ENCODE results near the gene GGCT.
"Not testable (repeated sequence)": the region's sequence is repeated elsewhere in the genome, so short reads cannot be mapped to it uniquely, and the experiment has no call there.

The GGCT gene

DNA sequence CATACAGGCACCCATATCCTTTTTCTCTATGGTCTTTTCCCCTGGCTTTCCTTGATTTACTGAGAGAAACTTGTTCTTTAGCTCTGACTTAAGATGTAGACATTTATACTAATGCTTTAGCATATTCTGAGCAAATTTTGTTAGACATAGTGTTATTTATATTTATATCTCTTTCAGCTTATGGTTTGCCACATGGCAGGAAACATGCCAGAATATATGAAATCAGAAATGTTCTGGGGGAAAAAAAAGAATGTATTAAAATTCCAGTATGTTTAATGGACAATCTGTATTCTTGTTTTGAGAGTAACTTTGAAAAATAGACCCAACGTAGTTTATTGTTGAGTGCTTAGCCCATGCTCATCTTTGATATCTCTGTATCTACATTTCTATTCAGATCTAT is 10.1 kb upstream of the GGCT start:
- DNase-seq: no peak

DNA sequence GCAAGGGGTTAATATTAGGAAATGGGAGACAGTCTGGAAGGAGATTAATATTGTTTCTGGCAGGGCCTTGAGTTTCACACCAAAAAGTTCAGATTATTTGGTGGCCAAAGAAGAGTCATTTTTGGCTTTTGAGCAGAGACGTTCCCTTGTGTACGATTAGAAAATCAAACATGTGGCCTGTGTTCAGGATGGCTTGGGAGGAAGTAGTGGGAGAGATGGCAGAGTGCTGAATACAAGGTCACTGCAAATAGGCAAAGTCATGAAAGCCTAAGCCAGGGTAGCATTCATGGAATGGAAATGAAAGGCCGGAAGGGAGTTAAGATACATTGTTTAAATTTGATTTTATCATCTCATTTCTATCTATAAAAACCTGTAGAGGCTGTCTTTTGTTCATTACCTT is 9.5 kb upstream of the GGCT start:
- DNase-seq: no peak

DNA sequence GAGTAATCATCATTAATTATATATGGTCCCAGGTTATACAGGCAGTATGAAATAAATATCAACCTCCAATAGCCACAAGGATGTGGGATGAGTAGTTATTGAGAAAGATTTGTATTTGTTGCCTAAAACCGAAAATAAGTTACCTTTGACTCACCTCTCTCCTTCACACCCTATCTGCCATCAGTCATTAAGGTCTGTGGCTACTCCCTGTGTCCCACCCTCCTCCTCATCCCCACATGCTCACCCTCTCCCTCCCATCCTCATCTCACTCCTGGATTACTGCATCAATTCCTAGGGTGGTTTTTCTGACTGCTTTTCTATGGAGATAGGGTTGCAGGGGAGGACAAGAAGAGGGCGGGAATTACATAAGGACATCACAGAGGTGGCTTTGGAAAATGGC is 9.1 kb upstream of the GGCT start:
- no peak for DNase-seq

DNA sequence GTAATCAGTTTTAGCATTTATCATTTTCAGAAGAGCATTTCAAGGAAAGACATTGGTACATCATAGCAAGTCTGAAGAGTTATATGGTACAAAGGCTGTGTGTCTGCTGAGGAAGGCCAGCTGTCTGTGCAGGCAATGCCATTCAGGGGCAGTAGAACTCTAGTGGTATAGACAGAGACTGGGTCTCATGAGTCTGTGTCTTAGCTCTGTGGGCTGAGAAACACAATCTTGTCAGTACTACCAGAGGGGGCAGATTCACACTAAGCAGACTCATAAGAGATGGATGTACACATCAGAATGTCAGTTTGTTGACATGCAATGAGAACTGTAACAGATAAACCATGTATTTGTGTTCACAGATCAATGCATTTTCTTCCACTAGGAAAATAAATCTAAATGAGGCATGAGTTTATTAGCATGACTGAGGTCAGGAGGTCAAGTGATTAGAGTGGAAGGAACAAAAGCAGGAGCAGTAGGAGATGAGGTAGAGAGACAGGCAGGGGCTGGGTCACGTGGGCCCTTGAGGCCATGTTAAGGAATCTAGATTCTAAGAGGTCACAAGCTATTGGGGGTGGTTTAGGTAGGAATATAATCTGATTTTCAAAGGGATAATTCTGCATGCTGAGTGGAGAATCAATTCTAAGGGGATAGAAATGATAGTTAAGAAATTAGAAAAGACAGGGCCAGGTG is 7.5 kb upstream of the GGCT start:
- DNase-seq: no peak

DNA sequence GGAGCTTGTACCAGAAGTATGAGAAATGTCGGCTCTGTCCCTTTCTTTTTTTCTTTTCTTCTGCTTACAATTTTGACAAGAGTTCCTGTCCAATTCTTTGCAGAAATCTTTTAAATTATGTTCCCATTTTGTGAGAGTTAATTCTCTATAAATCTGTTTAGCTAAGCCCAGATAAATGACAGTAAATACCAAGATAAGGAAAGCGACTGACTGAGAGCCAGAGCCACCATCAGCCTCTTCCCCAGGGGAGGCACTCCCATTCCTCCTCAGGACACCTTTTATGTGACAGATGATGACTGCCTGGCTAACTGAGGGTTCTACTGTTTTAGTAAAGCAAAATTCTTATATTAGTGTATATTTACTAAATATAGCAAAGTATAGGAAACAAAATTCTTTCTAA is 6.9 kb upstream of the GGCT start:
- no peak for DNase-seq

DNA sequence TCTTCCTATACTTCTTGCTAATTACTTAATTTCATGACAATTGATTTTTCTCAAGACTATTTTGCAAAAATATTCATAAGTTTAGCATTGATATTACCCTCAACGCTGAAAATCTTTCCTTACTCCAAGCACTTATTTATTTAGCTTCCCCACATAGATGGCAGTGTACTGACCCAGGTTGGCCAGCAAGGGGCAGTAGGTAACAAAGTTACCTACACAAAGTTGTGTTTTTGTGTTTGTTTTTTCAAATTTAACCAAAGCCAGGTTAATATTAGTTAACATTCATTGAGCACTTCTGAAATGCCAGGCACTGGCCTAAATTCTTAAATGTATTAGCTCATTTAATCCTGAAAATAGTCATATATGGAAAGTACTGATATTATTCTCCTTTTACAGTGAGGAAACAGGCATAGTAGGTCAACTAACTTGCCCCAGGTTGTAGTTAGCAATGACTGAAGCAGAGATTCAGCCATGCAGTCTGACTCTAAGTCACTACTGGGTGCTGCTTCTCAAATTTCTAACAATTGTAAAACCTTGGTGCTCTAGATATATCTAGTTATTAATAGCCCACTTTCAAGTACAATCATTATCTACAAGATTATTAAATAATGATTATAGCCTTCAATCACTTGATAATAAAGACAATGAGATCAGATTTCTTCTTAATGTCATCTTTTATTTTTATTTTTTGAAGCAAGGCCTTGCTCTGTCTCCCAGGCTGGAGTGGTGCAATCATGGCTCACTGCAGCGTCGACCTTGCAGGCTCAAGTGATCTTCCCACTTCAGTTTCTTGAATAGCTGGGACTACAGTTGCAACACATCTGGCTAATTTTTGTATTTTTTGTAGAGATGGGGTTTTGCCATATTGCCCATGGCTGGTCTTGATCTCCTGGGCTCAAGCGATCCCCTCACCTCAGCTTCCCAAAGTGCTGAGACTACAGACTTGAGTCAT is 5.8 kb upstream of the GGCT start:
- no peak for DNase-seq

DNA sequence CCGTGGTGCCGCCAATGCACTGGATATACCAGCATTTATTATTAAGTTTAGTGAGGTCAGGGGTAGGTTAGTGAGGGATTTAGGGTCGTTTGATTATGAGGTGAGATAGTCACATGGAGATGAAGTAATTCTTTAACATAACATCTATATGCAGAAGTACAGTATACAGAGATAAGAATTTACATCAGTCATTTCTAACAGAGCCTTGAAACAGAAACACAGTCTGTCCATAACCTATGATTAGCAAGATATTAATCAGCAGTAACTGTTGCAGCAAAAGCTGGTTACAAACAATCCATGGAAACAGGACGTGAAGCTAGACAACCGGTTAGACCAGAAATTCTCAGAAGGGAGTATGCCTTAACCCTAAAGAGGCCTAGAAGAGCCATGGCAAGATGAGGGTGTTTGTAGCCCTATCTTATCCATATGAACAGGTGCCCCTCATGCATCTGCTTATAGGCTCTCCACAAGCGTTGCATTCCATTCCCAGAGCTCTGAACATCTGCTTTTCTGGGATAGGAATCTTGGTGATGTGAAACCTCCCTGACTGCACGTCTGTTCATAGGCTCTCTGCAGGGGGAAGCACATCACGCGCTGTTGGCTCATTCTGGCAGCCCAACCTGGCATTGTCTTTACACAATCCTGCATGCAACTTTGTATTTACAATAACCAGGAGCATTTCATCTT is 4.7 kb upstream of the GGCT start:
- DNase-seq: not testable (repeated sequence)

DNA sequence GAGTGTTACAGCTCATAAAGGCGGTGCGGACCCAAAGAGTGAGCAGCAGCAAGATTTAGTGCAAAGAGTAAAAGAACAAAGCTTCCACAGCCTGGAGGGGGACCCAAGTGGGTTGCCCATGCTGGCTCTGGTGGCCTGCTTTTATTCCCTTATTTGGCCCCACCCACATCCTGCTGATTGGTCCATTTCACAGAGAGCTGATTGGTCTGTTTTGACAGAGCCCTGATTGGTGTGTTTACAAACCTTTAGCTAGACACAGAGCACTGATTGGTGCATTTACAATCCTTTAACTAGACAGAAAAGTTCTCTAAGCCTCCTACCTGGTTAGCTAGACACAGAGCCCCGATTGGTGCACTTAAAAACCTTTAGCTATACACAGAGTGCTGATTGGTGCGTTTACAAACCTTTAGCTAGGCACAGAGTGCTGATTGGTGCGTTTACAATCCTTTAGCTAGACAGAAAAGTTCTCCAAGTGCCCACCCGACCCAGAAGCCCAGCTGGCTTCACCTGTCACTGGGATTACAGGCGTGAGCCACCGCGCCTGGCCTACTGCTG is 2.8 kb upstream of the GGCT start:
- DNase-seq: not testable (repeated sequence)

DNA sequence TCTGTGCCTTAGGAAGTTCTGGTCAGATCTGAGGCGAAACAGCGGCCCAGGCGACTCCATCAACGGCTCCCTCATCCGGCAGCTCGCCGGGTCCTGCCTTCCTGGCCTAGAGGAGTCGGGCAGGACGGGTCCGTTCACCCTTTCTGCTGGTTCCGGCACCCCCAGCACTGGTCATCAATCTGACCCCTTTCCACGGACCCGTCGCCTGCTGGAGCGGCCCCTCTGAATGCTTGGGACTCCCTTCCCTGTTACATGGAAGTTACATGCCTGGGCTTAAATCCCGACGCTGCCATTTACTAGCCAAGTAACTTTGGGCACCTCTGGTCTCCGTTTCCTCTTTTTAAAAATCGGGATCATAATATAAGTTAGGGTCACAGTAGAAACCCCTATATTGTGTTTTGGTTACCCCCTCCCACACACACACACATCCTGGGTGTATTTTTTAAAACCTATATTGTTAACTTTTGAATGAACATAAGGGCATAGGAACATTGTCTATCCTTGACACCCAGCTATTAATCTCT is 607 bp upstream of the GGCT start:
- no peak for DNase-seq

DNA sequence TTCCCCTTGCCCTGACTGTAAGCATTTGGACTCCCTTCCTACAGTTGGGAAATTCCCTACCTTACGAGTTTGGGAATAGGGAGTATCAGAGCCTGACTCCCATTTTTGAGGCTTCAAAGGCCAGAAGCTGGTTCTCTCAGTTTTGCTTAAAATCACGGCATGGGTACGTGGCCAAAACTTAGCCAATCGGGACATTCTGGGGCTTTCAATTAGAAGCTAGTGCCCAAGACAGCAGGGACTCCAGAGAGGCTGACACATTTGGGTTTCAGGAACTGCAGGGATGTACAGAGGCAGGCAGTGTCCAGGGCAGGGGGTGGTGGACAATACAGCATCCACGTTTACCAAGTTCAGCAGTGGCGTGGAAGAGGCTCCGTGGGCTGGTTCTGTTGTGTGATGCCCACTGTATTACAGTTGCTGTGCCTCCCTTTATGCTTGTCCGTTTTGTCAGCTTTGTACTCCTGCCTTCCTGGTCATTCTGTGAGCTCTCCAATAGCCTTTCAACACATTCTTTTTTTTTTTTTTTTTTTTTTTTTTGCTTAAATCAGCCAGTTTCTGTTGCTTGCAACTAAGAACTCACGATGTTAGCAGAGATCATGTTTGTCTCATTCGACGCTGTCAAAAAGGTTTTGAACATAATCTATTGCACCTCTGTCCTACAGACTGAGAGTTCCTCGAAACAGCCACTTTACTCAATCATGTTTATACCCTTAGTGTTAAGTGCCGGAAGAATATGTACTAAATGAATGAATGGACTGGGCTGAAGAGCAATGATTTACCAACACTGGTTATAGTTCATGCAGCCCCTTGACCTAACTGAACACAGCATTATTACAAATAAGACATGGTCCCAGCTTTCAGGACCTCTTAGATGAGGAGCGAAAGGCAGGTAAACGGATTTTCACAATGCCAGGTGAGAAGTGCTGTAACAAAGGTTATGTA is 1.1 kb downstream of the GGCT start:
- no peak for DNase-seq

DNA sequence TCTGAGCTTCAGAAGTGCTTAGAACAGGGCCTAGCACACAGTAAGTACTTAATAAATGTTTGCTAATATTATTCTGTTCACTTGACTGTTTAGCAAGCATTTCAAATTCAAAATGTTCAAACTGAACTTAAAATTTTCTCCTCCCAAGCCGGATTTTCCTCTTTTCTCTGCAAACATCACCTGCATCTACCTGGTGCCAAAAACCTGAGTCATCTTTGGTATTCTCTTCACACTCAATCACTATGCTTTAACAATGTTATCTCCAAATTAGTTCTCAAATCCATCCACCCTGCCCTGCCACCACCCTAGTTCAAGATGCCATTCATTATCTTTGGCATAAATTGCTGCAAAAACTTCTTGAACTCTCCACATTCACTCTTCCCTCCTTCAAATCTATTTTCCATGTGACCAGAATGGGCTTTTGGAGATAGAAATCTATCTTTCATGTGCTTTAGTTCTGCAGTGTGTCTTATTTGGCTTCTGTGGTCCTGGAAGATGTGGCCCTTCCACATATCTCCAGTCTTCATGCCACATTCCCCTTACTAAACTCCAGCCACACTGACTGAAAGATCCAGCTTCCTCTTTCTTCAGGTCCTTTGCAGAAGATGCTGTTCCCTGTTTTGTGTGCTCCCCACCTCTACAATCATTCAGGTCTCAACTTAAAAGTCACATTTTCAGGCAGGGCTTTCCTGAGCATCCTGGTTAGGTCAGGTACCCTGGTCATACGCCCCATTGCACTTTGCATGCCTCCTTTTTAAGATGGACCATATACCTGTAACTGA is 2.0 kb downstream of the GGCT start:
- no peak for DNase-seq

DNA sequence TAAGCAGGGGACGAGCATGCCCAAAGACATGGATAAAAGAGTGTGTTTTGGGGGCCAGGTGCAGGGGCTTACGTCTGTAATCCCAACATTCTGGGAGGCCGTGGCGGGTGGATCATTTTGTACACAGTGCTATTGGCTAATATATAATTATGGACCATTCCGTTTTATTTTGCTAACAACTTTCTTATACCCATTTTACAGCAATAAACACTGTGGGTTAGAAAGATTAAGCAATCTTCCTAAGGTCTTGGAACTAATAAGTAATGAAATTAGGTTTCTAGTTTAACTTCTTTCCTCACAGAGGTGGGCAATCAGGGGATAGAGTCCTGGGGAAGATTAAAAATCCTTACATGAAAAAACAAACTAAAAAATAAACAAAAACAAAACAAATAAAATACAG is 3.4 kb downstream of the GGCT start:
- DNase-seq: no peak

DNA sequence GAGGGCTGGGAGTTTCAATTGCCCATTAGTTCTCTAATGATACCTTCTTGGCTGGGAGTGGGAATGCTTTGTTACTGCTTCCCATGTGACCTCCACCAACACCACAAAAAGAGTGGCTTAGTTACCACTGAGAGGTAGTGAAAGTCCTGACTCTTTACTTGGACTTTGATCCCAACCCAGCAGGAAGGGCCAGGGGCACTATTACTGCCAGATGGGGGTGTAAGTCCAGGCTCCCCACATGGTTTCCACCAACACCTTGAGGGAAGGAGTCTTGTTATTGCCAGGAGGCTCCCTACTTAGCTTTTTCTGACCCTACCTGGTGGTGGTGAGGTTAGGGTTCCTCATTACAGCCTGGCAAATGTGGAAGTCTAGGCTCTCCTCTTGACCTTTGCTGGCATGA is 11.4 kb downstream of the GGCT start:
- DNase-seq: no peak

DNA sequence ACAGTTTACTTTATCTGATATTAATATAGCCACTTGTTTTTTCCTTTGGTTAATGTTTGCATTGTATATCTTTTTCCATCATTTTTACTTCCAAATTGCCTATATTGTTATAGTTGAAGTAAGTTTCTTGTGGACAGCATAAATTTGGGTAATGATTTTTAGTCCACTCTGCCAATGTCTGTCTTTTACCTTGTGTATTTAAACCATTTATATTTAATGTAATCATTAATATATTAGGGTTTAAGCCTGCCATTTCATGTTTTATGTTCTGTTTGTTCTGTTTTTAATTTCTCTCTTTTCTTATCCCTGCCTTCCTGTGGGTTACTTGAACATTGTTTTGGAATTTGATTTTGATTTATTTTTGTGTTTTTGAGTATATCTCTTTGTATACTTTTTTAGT is 13.2 kb downstream of the GGCT start:
- no peak for DNase-seq

DNA sequence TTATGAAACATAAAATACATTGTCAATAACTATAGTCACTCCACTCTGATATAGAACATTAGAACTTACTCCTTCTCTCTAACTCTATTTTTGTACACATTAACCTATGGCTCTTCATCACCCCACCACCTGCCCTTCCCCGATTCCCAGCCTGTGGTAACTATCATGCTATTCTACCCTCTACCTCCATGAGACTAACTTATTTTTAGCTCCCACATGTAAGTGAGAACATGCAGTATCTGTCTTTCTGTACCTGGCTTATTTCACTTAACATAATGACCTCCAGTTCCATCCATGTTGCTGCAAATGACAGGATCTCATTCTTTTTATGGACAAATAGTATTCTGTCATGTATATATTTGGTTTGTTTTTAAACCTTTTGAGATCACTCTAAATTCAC is 17.3 kb downstream of the GGCT start:
- DNase-seq: no peak

DNA sequence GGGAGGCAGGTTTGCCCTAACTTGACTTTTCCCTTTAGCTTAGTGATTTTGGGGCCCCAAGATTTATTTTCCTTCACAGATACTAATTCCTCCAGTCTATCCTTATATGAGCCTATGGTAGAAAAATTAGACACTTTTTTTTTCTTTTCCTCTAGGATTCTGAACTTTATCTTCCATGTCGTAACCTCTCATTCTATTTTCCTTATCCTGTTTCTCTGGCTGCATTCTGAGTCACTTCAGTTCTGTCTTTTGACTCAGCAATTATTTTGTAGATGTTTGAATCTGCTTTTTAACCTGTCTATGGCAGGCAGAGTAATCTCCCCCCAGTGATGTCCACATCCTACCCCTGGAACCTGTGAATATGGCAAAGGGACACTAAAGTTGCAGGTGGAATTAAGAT is 19.0 kb downstream of the GGCT start:
- no peak for DNase-seq

DNA sequence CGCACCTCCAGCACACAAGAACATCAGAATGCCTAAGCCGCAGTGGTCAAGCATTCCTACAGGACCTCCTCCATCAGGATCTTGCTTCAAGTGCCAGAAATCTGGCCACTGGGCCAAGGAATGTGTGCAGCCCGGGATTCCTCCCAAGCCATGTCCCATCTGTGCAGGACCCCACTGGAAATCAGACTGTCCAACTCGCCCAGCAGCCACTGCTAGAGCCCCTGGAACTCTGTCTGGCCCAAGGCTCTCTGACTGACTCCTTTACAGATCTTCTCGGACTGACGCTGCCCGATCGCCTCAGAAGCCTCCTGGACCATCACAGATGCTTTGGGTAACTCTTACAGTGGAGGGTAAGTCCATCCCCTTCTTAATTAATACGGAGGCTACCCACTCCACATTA is 23.2 kb downstream of the GGCT start:
- not testable (repeated sequence) for DNase-seq

DNA sequence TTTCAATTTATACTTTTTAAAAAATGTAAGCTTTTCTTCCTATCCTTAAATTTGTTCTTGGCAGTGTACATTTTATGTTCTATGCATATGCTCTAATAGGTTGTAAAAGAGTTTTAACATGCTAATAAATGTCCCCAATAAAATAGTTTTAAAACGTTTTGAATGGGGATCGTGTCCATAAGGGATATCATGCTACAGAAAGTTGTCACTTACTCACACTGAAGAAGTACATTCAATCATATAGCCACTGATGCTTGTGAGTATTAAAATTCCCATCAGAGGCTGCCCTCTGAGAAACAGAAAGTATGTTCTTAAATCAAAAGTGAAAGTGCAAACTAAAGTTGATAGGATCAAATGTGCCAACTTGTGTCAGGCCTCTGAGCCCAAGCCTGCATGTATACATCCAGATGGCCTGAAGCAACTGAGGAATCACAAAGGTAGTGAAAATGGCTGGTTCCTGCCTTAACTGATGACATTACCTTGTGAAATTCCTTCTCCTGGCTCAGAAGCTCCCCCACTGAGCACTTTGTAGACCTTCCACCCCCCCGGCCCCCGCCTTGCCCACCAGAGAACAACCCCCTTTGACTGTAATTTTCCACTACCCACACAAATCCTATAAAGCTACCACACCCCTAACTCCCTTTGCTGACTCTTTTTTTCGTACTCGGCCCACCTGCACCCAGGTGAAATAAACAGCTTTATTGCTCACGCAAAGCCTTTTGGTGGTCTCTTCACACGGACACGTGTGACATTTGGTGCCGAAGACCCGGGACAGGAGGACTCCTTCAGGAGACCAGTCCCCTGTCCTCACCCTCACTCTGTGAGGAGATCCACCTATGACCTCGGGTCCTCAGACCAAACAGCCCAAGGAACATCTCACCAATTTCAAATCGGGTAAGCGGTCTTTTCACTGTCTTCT is 25.2 kb downstream of the GGCT start:
- no peak for DNase-seq

DNA sequence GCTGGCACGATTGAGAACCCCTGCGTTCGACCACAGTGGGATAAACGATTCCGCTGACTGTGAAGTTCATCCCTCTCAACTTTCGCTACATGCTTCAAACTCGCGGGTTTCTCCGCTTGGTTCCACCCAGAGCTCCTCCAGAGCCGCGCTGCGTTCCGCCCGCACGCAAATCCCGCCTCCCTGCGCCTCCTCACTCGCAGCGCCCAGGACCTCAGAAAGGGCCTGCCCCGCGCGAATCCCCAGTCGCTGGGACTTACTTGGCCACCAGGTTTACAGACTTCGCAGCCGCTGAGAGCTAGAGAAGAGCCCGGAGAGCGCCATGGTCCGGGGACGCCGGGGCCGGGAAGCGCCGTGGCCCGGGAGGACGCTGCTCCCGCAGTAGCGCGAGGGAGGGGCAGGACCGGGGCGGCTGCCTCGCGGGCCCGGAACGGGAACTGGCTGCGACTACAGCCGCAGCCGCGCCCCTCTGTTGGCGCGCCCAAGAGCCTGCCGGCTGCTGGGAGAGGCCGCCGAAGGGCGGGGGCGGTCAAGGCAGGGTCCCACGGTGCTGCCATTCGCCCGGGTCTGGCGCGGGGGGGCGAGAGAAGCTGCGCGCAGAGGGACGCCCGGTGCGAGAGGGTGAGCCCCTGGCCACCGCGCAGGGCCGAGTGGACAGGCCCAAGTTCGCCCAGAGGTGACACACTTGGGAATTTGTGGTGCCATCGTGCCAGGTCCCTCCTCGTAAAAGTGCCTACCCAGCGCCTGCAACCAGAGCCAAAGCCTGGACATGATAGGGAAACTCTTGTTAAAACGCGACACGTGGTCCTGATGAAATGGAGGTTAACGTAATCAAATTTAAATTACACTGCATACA is 26.1 kb downstream of the GGCT start, which contains the start of gene NOD1:
NOD1 (minus strand) TSS at position 436 of the 853 bp plus-strand sequence. CDS start 21,863 bp downstream, outside the sequence.
- peak; percentile 24 for DNase-seq
